BE2C (cell line): ENCODE data around the gene SHTN1.

Experiments used
- DNase-seq: peaks from one replicate; pipeline ENCODE4 v3.0.0-alpha.2; 2020
- H3K27me3 ChIP-seq: fragments of 250-450 bp; sonication (Bioruptor Pico); 2 replicates; pipeline ENCODE4 v1.5.1; 2020; ENCODE audit warnings: mild to moderate bottlenecking
- H3K36me3 ChIP-seq: fragments of 250-450 bp; sonication (Bioruptor Pico); 2 replicates; pipeline ENCODE4 v1.5.1; 2020; ENCODE audit warnings: mild to moderate bottlenecking
- H3K4me1 ChIP-seq: fragments of 250-450 bp; sonication (Bioruptor Pico); 2 replicates; pipeline ENCODE4 v1.5.1; 2020
- H3K4me3 ChIP-seq: 2 replicates; pipeline ENCODE4 v1.5.1; 2011; ENCODE audit warnings: low read depth, low read length
- H3K9me3 ChIP-seq: fragments of 250-450 bp; sonication (Bioruptor Pico); 2 replicates; pipeline ENCODE4 v1.5.1; 2020
- TF ChIP-seq, protein P1 (sequence below): IDR thresholded peaks from 2 replicates; pipeline ENCODE4 v1.5.1; 2012; ENCODE audit warnings: mild to moderate bottlenecking, low read depth, low read length

The SHTN1 gene

GRCh38 chr10:116980041-116980440 lies 24.9 kb downstream of the SHTN1 start:
- no peak for DNase-seq
- H3K27me3 ChIP-seq, result no peaks in the 10 kb centered on the region
- no peaks in the 10 kb centered on the region for H3K9me3 ChIP-seq
- no peaks in the 10 kb centered on the region for H3K36me3 ChIP-seq
- TF ChIP-seq, protein P1, sequence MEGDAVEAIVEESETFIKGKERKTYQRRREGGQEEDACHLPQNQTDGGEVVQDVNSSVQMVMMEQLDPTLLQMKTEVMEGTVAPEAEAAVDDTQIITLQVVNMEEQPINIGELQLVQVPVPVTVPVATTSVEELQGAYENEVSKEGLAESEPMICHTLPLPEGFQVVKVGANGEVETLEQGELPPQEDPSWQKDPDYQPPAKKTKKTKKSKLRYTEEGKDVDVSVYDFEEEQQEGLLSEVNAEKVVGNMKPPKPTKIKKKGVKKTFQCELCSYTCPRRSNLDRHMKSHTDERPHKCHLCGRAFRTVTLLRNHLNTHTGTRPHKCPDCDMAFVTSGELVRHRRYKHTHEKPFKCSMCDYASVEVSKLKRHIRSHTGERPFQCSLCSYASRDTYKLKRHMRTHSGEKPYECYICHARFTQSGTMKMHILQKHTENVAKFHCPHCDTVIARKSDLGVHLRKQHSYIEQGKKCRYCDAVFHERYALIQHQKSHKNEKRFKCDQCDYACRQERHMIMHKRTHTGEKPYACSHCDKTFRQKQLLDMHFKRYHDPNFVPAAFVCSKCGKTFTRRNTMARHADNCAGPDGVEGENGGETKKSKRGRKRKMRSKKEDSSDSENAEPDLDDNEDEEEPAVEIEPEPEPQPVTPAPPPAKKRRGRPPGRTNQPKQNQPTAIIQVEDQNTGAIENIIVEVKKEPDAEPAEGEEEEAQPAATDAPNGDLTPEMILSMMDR, result no peak
- no peak overlapping the region for H3K4me3 ChIP-seq
- no peaks in the 10 kb centered on the region for H3K4me1 ChIP-seq

GRCh38 chr10:116978901-116979300 lies 26.1 kb downstream of the SHTN1 start:
- no peaks in the 10 kb centered on the region for H3K9me3 ChIP-seq
- no peak overlapping the region for H3K4me3 ChIP-seq
- TF ChIP-seq, protein P1, result no peak
- DNase-seq, result no peak
- no peaks in the 10 kb centered on the region for H3K36me3 ChIP-seq
- H3K27me3 ChIP-seq, result no peaks in the 10 kb centered on the region
- H3K4me1 ChIP-seq, result no peaks in the 10 kb centered on the region

DNA sequence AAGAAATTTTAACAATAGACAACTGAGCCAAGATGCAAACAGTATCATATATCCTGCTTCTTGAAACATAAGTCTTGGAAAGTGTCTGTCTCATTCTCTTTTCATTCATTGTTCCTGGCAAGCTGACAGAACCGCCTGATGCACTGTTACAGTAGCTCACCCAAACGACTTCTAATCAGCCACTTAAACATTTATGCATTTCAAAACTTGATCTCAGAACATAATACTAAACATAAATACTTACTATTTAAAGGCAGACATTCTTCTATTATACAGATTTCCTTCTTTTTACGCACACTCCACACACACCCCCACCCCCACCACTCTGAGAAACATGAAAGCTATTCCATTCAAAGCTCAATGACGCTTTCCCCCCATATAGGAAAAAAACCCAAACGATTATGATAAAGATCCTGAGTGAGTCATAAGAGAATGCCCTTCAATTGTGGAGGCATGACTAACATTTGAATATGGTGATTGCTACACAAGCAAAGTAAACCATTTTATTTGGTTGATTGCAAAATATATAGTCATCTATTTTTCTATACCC lies 30.5 kb downstream of the SHTN1 start:
- Histone ChIP-seq H3K4me3 (no peak overlapping the region), H3K27me3 (no peaks in the 10 kb centered on the region), H3K9me3 (no peaks in the 10 kb centered on the region), H3K4me1 (no peaks in the 10 kb centered on the region), H3K36me3 (no peaks in the 10 kb centered on the region)
- TF ChIP-seq, protein P1, result no peak
- DNase-seq, result no peak

- Histone ChIP-seq H3K4me1 (no peaks in the 10 kb centered on the region), H3K4me3 (no peak overlapping the region), H3K36me3 (no peaks in the 10 kb centered on the region), H3K27me3 (no peaks in the 10 kb centered on the region), H3K9me3 (no peaks in the 10 kb centered on the region)
- DNase-seq, result no peak
- TF ChIP-seq, protein P1, result no peak
Measured at GRCh38 chr10:116973946-116974455, 31.0 kb downstream of the SHTN1 start.

DNA sequence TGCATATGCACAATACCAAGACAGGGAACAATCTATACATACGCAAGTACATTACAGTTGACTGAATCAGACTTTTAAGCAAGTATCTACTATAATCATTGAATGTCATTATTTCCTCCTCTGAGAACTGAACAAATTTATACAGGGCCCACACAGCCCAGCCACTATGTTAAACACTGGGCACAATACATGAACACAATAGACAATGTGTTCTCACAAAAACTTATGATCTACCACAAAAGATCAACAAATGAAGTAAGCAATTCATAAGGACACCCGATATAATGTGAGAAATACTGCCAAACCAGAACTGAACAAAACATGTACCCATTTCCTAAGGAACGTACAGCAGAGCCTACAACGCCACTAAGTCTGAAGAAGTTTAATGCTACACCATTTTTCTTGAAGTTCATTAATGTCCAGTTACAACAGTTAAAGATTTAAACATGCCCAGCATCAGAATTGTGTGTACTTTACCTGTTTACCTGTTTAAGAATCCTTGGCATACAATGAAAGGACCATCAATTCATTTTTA lies 31.5 kb downstream of the SHTN1 start:
- no peaks in the 10 kb centered on the region for H3K4me1 ChIP-seq
- no peak for DNase-seq
- H3K4me3 ChIP-seq, result no peak overlapping the region
- TF ChIP-seq, protein P1, result no peak
- no peaks in the 10 kb centered on the region for H3K9me3 ChIP-seq
- H3K27me3 ChIP-seq, result no peaks in the 10 kb centered on the region
- H3K36me3 ChIP-seq, result no peaks in the 10 kb centered on the region

- TF ChIP-seq, protein P1, result no peak
- Histone ChIP-seq H3K4me3 (no peak overlapping the region), H3K4me1 (no peaks in the 10 kb centered on the region), H3K9me3 (no peaks in the 10 kb centered on the region), H3K36me3 (no peaks in the 10 kb centered on the region), H3K27me3 (no peaks in the 10 kb centered on the region)
- DNase-seq, result no peak
Measured at GRCh38 chr10:116972131-116972530, 32.9 kb downstream of the SHTN1 start.
